Measurements from ENCODE around the gene BRICD5. TPM values are rescaled to one million over a fixed set of nuclear protein-coding genes. Genes with fewer than 3 reads are reported as not detected.
"Not testable (repeated sequence)": the region's sequence is repeated elsewhere in the genome, so short reads cannot be mapped to it uniquely, and the experiment has no call there.

The BRICD5 gene
- total RNA-seq (ENCODE audit: low replicate concordance), result 0.57 and 2.4 TPM in 2 replicates

DNA sequence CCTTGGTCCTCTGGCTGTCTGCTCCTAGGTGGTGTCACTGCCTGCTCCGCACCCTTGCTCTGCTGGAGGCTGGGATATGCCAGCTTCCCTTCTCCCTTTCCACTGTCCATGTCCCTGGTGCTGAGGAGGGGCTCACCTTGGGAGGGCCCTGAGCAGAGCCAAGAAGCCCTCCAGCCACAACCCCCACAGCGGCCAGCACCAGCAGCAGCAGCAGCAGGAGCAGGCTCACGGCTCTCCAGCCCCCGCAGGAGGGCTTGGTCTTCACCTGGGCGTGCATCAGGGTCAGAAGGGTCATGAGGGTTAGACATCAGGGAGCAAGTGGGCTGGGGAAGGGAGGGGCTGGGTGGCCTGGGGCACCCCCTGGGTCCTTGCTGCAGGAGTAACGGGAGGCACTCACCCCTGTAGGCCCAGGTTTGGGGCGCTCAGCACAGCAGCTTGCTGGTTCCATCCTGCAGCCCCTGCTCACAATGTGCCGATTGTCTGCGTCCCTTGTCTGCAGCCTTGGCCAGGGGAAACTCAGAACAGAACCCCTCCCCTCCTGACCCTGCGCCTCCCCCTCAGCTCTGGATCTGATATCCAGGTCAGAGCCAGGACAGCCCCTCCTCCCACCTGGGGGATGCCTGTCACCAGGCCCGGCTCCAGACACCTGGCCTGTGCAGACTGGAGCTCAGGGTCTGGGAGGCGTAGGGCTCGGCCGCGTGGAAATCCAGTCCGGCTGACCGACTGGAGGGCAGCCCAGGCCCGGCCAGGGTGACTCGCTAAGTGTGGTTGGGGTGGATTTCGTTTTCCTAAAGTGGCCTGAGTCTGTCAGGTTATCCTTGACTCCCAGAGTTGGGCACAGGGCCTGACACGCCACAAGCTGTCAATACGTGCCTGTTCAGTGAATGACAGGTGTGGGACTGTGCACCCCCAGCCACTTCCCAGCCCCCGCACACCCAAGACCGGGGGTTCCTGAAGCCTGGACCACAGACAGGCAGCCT lies at the start of gene BRICD5:
BRICD5 (minus strand) TSS at position 478 of the 980 bp plus-strand sequence; CDS start at position 448, 30 bp downstream.
- DNase-seq (ENCODE audit: low read depth), result no peak
- no peak within 1 kb of the TSS for H3K4me3 ChIP-seq (ENCODE audit: low read depth, low read length)
- TF ChIP-seq, protein P1, sequence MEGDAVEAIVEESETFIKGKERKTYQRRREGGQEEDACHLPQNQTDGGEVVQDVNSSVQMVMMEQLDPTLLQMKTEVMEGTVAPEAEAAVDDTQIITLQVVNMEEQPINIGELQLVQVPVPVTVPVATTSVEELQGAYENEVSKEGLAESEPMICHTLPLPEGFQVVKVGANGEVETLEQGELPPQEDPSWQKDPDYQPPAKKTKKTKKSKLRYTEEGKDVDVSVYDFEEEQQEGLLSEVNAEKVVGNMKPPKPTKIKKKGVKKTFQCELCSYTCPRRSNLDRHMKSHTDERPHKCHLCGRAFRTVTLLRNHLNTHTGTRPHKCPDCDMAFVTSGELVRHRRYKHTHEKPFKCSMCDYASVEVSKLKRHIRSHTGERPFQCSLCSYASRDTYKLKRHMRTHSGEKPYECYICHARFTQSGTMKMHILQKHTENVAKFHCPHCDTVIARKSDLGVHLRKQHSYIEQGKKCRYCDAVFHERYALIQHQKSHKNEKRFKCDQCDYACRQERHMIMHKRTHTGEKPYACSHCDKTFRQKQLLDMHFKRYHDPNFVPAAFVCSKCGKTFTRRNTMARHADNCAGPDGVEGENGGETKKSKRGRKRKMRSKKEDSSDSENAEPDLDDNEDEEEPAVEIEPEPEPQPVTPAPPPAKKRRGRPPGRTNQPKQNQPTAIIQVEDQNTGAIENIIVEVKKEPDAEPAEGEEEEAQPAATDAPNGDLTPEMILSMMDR (IDR thresholded peaks at IDR 0.05; ENCODE audit: insufficient read depth, low read length), result no peak

DNA sequence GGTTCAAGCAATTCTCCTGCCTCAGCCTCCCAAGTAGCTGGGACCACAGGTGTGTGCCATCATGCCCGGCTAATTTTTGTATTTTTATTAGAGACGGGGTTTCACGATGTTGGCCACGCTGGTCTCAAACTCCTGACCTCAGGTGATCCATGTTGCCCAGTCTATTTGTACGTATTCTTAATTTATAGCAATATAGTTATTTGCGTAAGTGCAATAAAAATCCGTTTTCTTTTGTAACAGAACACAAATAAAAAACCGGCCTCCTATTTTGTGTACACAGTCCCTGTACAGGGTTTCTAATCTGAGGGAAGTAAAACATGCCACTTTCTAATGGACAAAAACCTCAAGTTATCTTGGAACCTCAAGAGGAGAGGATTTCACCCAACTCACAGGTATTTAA lies 49.6 kb upstream of the BRICD5 start:
- no peak overlapping the region for H3K4me3 ChIP-seq (ENCODE audit: low read depth, low read length)
- TF ChIP-seq, protein P1 (IDR thresholded peaks at IDR 0.05; ENCODE audit: insufficient read depth, low read length), result no peak
- DNase-seq (ENCODE audit: low read depth), result no peak

DNA sequence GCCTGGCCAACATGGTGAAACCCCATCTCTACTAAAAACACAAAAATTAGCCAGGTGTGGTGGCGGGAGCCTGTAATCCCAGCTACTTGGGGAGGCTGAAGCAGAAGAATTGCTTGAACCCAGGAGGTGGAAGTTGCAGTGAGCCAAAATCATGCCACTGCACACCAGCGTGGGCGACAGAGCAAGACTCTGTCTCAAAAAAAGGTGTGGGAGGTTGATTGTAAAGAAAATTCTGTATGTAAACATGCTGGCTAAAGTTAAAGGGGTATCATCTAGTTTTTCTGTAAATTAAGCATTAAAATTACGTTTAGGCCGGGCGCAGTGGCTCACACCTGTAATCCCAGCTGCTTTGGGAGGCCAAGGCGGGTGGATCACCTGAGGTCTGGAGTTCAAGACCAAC lies 47.9 kb upstream of the BRICD5 start:
- H3K4me3 ChIP-seq (ENCODE audit: low read depth, low read length), result not testable (repeated sequence)

DNA sequence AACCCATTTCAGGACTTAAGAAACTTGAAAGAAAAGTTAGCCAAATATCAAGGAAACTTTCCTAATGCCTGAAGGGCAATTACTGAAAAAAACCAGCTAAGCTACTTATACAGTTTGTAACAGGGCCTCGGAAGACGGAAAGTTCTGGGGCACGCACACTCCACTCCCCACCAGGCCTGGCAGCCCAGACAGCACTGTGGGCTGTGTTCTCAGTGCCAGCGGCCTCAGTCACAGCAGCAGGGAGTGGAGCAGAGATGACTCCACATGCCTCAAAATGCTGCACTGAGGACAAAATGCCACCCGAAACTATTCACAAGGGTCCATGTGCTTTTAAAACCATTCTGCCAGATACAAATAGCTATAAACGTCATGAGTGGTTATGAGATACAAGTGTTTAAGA lies 47.1 kb upstream of the BRICD5 start:
- no peak overlapping the region for H3K4me3 ChIP-seq (ENCODE audit: low read depth, low read length)
- TF ChIP-seq, protein P1 (IDR thresholded peaks at IDR 0.05; ENCODE audit: insufficient read depth, low read length), result no peak
- no peak for DNase-seq (ENCODE audit: low read depth)

More for the DNA sequence above, 47.9 kb upstream of the BRICD5 start:
- DNase-seq (ENCODE audit: low read depth), result not testable (repeated sequence)

DNA sequence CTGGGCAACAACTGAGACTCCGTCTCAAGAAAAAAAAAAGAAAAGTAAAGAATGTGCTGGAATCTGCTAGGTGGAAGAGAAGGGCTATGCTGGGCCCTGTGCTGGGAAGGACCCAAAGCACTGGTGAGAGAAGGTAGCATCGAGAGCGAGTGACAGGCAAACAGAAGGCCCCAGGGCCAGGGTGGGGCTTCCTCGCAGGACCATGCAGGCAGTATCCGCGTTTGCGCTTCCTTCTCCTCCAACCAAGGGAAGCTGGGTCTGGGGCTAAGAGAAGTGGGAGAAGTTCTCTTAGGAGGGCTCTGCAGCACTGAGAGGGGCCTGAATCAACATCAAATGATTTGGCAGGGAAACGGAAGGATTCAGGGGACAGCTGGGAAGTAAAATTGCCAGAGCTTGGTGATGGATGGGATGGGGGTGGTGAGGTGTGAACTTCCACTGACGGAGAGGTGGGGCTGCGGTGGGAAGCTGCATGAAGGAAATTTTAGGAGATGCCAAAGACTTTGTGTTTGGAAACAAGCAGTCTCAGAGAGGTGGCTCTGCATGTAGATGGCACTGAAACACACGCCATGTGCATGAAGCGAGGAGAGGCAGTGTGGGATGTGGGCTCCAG lies 46.0 kb upstream of the BRICD5 start:
- DNase-seq (ENCODE audit: low read depth), result no peak
- TF ChIP-seq, protein P1 (IDR thresholded peaks at IDR 0.05; ENCODE audit: insufficient read depth, low read length), result no peak
- H3K4me3 ChIP-seq (ENCODE audit: low read depth, low read length), result no peak overlapping the region

DNA sequence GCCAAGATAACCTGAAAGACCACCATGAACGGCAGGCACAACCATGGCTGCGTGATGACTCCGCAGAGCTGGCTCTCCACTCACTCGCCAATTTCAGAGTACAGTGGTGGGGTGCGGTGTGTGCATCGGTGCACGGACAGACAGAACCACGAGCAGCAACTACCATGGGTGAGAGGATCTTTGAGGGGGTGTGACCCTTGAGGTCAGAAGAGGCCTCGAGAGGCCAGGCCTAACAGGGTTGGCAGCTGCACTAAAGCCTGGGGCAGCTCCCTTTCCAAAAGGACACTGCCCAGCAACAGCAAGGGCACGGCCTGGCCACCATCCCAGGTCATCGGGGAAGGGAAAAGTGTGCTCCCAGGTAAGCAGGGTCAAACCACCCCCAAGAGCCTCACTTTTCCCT lies 42.6 kb upstream of the BRICD5 start:
- DNase-seq (ENCODE audit: low read depth), result no peak
- TF ChIP-seq, protein P1 (IDR thresholded peaks at IDR 0.05; ENCODE audit: insufficient read depth, low read length), result no peak

DNA sequence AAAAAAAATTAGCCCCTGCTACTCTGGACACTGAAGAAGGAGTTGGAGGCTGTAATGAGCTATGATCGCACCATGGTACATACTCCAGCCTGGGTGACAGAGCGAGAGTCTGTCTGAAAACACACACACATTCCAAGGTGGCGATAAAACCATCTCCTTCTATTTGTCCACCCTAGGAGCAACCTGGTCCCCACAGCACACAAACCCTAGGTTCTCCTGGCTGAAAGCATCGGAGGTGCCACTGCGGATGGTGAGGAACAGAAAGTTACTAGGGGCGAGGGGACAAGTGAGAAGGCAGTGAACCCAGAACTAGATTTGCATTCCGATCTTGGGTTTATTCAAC lies 42.1 kb upstream of the BRICD5 start:
- H3K4me3 ChIP-seq (ENCODE audit: low read depth, low read length), result no peak overlapping the region
- TF ChIP-seq, protein P1 (IDR thresholded peaks at IDR 0.05; ENCODE audit: insufficient read depth, low read length), result no peak
- DNase-seq (ENCODE audit: low read depth), result no peak

More for the DNA sequence above, 42.6 kb upstream of the BRICD5 start:
- H3K4me3 ChIP-seq (ENCODE audit: low read depth, low read length), result no peak overlapping the region
